ENCODE results near the gene COL16A1. TPM values are rescaled to one million over a fixed set of nuclear protein-coding genes. Genes with fewer than 3 reads are reported as not detected.

COL16A1 gene
- total and polyA plus RNA-seq, 4 donors: 0.43 to 3.8 (median 2.3) TPM

DNA sequence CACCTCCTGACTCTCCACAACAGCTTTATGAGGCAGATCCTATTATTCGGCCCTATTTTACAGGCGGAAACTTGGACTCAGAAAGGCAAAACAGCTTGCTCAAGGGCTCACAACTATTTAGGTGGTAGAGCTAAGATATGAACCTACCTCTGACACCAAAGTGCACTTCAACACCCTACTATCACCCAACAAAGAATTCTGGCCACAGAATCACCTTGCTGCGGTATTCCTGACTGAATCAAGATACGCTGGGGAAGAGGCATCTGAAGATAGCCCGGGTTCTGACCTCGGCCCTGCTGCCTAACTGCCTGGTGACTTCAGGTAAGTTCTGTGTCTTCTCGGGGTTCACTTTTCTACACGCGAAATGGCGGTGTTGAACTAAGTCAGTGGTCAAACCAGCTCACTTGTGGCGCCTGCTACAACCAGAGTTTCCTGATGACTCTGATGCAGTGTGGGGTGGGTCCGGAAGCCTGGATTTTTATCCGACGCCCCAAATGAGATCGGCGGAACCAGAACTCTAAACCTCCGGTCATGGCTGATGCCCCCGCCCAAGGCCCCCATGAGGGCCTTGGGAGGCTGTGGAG, 59.7 kb downstream of the COL16A1 start:
- WGBS: 5% methylated on average over 18 of the region's 18 CpGs
- peak overlapping the region; percentile 90 for H3K9ac ChIP-seq (ENCODE audit: low read depth in 1 of 2, low read length in 2 of 2)
- H3K4me1 ChIP-seq (ENCODE audit: control insufficient read depth in 4 of 4, insufficient read depth in 4 of 4, low read length in 3 of 4): peaks cover 0 to 26% (median 15%) of the 10 kb centered on the region in 4 donors
- no peaks in the 10 kb centered on the region for H3K27me3 ChIP-seq (ENCODE audit: control insufficient read depth in 4 of 4, insufficient read depth in 4 of 4, low read length in 3 of 4)
- no peak for TF ChIP-seq SP1 (IDR thresholded peaks at IDR 0.05)
- TF ChIP-seq, protein P1, sequence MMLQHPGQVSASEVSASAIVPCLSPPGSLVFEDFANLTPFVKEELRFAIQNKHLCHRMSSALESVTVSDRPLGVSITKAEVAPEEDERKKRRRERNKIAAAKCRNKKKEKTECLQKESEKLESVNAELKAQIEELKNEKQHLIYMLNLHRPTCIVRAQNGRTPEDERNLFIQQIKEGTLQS (IDR thresholded peaks at IDR 0.05): no peak
- TF ChIP-seq JUND (IDR thresholded peaks at IDR 0.05): peak in 1 of 2 donors; percentile 34
- H3K27ac ChIP-seq (ENCODE audit: low read depth in 1 of 2, low read length in 2 of 2): peak overlapping the region; percentile 96 to 98
- H3K9me3 ChIP-seq (ENCODE audit: control insufficient read depth in 4 of 4, low read length in 3 of 4): no peaks in the 10 kb centered on the region
- DNase-seq (ENCODE audit: low spot score): no peak
- H3K36me3 ChIP-seq (ENCODE audit: control insufficient read depth in 4 of 4, insufficient read depth in 3 of 4, low read depth in 1 of 4, low read length in 3 of 4): no peaks in the 10 kb centered on the region
- peak overlapping the region; percentile 44 to 97 (median 90) for H3K4me3 ChIP-seq (ENCODE audit: low read depth in 1 of 3, low read length in 3 of 3)

DNA sequence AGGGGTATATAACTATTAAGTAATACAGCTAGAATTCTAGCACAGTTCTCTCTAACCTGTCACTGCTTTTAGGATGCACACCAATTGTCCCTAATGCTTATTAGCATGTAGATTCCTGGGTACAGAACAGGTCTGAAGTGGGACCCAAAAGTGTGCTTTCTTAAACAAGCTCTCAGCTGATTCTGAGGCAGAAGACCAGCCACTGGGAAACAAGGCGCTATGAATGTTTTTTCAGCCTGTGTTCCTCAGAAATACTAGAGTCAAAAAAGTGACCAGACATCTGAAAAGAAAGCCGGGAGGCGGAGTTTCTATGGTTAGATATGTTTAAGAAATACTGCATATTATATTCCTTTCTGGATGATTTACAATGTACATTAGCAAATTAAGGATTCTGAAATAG, 60.9 kb downstream of the COL16A1 start:
- no peak for DNase-seq (ENCODE audit: low spot score)
- Histone ChIP-seq H3K27ac (ENCODE audit: low read depth in 1 of 2, low read length in 2 of 2) (no peak overlapping the region), H3K4me1 (ENCODE audit: control insufficient read depth in 4 of 4, insufficient read depth in 4 of 4, low read length in 3 of 4) (peaks cover 0 to 26% (median 15%) of the 10 kb centered on the region in 4 donors), H3K4me3 (ENCODE audit: low read depth in 1 of 3, low read length in 3 of 3) (no peak overlapping the region), H3K9me3 (ENCODE audit: control insufficient read depth in 4 of 4, low read length in 3 of 4) (no peaks in the 10 kb centered on the region), H3K36me3 (ENCODE audit: control insufficient read depth in 4 of 4, insufficient read depth in 3 of 4, low read depth in 1 of 4, low read length in 3 of 4) (no peaks in the 10 kb centered on the region), H3K9ac (ENCODE audit: low read depth in 1 of 2, low read length in 2 of 2) (no peak overlapping the region), H3K27me3 (ENCODE audit: control insufficient read depth in 4 of 4, insufficient read depth in 4 of 4, low read length in 3 of 4) (no peaks in the 10 kb centered on the region)
- TF ChIP-seq, protein P1 (IDR thresholded peaks at IDR 0.05): no peak
- TF ChIP-seq, protein P2, sequence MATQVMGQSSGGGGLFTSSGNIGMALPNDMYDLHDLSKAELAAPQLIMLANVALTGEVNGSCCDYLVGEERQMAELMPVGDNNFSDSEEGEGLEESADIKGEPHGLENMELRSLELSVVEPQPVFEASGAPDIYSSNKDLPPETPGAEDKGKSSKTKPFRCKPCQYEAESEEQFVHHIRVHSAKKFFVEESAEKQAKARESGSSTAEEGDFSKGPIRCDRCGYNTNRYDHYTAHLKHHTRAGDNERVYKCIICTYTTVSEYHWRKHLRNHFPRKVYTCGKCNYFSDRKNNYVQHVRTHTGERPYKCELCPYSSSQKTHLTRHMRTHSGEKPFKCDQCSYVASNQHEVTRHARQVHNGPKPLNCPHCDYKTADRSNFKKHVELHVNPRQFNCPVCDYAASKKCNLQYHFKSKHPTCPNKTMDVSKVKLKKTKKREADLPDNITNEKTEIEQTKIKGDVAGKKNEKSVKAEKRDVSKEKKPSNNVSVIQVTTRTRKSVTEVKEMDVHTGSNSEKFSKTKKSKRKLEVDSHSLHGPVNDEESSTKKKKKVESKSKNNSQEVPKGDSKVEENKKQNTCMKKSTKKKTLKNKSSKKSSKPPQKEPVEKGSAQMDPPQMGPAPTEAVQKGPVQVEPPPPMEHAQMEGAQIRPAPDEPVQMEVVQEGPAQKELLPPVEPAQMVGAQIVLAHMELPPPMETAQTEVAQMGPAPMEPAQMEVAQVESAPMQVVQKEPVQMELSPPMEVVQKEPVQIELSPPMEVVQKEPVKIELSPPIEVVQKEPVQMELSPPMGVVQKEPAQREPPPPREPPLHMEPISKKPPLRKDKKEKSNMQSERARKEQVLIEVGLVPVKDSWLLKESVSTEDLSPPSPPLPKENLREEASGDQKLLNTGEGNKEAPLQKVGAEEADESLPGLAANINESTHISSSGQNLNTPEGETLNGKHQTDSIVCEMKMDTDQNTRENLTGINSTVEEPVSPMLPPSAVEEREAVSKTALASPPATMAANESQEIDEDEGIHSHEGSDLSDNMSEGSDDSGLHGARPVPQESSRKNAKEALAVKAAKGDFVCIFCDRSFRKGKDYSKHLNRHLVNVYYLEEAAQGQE (IDR thresholded peaks at IDR 0.05): no peak
- TF ChIP-seq YY1 (IDR thresholded peaks at IDR 0.05): no peak
- TF ChIP-seq, protein P3, sequence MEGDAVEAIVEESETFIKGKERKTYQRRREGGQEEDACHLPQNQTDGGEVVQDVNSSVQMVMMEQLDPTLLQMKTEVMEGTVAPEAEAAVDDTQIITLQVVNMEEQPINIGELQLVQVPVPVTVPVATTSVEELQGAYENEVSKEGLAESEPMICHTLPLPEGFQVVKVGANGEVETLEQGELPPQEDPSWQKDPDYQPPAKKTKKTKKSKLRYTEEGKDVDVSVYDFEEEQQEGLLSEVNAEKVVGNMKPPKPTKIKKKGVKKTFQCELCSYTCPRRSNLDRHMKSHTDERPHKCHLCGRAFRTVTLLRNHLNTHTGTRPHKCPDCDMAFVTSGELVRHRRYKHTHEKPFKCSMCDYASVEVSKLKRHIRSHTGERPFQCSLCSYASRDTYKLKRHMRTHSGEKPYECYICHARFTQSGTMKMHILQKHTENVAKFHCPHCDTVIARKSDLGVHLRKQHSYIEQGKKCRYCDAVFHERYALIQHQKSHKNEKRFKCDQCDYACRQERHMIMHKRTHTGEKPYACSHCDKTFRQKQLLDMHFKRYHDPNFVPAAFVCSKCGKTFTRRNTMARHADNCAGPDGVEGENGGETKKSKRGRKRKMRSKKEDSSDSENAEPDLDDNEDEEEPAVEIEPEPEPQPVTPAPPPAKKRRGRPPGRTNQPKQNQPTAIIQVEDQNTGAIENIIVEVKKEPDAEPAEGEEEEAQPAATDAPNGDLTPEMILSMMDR (IDR thresholded peaks at IDR 0.05; ENCODE audit: low read depth, low read length, missing input control): no peak
- TF ChIP-seq FOXA2 (IDR thresholded peaks at IDR 0.05): no peak
- TF ChIP-seq, protein P4, sequence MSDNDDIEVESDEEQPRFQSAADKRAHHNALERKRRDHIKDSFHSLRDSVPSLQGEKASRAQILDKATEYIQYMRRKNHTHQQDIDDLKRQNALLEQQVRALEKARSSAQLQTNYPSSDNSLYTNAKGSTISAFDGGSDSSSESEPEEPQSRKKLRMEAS (IDR thresholded peaks at IDR 0.05): no peak
- TF ChIP-seq RXRA (IDR thresholded peaks at IDR 0.05): no peak
- TF ChIP-seq FOXA1 (IDR thresholded peaks at IDR 0.05): no peak
- TF ChIP-seq HNF4G (IDR thresholded peaks at IDR 0.05): no peak
- TF ChIP-seq SP1 (IDR thresholded peaks at IDR 0.05): no peak
- TF ChIP-seq RAD21 (IDR thresholded peaks at IDR 0.05): no peak
- no peak for TF ChIP-seq JUND (IDR thresholded peaks at IDR 0.05)
- TF ChIP-seq NR2F2 (IDR thresholded peaks at IDR 0.05): no peak
- TF ChIP-seq, protein P5, sequence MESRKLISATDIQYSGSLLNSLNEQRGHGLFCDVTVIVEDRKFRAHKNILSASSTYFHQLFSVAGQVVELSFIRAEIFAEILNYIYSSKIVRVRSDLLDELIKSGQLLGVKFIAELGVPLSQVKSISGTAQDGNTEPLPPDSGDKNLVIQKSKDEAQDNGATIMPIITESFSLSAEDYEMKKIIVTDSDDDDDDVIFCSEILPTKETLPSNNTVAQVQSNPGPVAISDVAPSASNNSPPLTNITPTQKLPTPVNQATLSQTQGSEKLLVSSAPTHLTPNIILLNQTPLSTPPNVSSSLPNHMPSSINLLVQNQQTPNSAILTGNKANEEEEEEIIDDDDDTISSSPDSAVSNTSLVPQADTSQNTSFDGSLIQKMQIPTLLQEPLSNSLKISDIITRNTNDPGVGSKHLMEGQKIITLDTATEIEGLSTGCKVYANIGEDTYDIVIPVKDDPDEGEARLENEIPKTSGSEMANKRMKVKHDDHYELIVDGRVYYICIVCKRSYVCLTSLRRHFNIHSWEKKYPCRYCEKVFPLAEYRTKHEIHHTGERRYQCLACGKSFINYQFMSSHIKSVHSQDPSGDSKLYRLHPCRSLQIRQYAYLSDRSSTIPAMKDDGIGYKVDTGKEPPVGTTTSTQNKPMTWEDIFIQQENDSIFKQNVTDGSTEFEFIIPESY (IDR thresholded peaks at IDR 0.05): no peak
- no peak for TF ChIP-seq TAF1 (conservative IDR thresholded peaks at IDR 0.05)
- no peak for TF ChIP-seq EGR1 (IDR thresholded peaks at IDR 0.05; ENCODE audit: low read depth in 2 of 2)
- no peak for TF ChIP-seq GABPA (IDR thresholded peaks at IDR 0.05 in 1 of 2, conservative IDR thresholded peaks at IDR 0.05 in 1 of 2)
- no peak for TF ChIP-seq HNF4A (conservative IDR thresholded peaks at IDR 0.05)
- 95% methylated on average over 3 of the region's 3 CpGs for WGBS

Data from liver (tissue), 9 donors.